Choroid plexus epithelial cell (primary cell): ENCODE measurements around the gene ADH6.

Experiments
- DNase-seq: peaks from one replicate; pipeline ENCODE4 v3.0.0-alpha.2; 2010; ENCODE audit warnings: low read depth
- H3K4me3 ChIP-seq: 2 replicates; pipeline ENCODE4 v1.5.1; 2011; ENCODE audit warnings: low read depth, mild to moderate bottlenecking, control low read depth, low read length, moderate library complexity
- TF ChIP-seq, protein P1 (sequence below): conservative IDR thresholded peaks from 2 replicates; pipeline ENCODE4 v1.5.1; 2011; ENCODE audit warnings: low read depth, mild to moderate bottlenecking, control low read depth, inconsistent platforms, low read length, moderate library complexity

The ADH6 gene

GRCh38 chr4:99165978-99166377 lies 53.1 kb downstream of the ADH6 start:
- TF ChIP-seq, protein P1, sequence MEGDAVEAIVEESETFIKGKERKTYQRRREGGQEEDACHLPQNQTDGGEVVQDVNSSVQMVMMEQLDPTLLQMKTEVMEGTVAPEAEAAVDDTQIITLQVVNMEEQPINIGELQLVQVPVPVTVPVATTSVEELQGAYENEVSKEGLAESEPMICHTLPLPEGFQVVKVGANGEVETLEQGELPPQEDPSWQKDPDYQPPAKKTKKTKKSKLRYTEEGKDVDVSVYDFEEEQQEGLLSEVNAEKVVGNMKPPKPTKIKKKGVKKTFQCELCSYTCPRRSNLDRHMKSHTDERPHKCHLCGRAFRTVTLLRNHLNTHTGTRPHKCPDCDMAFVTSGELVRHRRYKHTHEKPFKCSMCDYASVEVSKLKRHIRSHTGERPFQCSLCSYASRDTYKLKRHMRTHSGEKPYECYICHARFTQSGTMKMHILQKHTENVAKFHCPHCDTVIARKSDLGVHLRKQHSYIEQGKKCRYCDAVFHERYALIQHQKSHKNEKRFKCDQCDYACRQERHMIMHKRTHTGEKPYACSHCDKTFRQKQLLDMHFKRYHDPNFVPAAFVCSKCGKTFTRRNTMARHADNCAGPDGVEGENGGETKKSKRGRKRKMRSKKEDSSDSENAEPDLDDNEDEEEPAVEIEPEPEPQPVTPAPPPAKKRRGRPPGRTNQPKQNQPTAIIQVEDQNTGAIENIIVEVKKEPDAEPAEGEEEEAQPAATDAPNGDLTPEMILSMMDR, result no peak
- DNase-seq, result no peak
- H3K4me3 ChIP-seq, result no peak overlapping the region

DNA sequence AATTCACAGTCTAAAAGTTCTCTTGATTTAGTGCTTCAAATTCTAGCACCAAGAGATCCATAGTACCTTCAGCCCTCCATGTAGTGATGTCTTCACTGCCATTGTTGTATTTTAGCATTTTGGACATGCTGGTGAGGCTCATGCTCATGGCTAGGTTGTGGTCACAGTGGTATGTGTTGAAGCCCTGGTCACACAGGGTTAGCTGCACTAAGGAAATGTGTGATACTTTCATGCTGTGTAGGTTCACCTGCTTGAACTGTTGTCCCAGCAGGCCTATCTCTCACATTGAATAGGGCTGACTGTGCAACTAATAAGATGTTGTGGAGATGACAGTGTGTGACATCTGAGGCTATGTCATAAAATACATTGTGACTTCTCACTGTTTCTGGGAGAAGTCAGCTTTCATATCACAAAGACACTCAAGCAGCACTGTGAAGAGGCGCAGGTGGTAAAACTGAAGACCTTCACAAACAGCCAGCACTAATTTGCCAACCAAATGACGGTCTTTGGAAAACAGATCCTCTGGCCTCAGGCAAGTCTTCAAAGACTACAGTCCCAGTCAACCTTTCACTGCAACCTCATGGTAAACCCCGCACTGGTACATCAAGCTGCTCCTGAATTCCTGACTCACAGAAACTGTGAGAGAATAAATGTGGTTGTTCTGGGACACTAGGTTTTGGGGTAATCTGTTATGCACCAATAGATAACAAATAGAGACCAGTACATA lies 57.5 kb downstream of the ADH6 start:
- TF ChIP-seq, protein P1, result no peak
- no peak for DNase-seq
- H3K4me3 ChIP-seq, result no peak overlapping the region

GRCh38 chr4:99159699-99160098 lies 59.3 kb downstream of the ADH6 start:
- TF ChIP-seq, protein P1, result no peak
- H3K4me3 ChIP-seq, result no peak overlapping the region
- DNase-seq, result no peak

DNA sequence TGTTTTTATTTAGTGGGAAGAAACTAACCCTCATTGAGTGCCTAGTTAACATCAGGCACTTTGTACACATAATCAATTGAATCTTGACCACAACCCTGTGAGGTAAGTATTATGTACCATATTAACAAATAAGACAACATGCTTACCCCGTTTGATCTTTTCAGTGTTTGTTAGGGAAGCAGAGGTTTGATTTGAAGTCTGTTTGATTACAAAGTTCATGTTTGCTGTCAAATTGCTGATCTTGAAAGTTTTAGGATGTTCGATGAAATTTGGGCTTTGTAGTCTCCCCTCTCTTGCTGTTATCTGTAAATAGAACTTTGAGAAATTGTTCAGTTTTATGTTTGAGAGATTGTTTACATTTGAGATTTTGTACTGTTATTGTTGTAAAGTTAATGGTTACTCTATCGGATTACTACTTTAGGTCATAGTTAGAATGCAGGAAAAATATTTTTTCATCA lies 61.5 kb downstream of the ADH6 start:
- TF ChIP-seq, protein P1, result no peak
- no peak overlapping the region for H3K4me3 ChIP-seq
- DNase-seq, result no peak

DNA sequence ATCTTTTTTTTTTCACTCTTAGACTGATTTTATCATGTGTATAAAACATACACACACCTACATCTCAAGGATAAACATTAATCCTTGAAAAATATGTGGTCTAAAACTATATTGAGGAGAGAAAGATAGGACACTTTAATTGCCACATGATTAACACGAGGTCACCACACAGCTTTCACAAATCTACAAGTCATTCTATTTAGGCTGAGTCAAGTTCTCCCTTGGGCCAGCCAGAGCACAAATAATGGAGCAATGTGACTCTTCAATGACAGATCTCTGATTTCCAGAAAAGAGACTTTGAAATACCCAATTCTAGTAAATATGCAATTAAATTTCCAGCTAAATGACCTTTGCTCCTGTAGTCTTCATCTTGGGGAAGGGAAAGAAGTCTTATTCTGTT lies 62.1 kb downstream of the ADH6 start:
- H3K4me3 ChIP-seq, result no peak overlapping the region
- no peak for DNase-seq
- TF ChIP-seq, protein P1, result no peak

DNA sequence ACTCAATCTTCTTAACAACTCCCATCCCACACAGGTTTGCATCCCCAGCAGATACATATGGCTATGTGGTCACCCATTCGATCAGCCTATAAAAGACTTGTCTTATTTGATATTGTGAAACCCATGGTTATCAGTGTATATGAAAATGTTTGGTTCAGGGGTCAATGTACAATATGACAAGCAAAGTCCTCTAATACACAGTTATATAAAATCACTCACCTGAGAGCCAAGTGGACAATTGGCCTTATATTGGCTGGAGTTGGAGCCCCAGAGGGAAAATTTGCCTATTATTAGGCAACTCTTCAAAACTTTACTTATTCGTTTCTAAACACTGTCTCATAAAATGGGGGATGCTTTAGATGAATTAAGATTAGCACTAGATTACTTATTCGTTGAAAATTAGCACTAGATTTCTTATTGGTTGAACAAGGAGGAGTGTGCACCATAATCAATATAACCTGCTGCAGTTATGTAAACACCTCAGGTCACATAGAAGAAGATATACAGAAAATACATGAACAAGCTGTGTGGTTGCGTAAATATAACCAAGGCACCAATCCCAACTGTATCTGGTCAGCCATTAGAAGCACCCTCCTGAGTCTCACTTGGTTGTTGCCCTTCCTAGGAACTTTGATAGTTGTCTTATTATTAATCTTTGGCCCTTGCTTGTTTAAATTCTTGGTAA lies 64.2 kb downstream of the ADH6 start:
- TF ChIP-seq, protein P1, result no peak
- no peak for DNase-seq
- H3K4me3 ChIP-seq, result no peak overlapping the region
